Natural killer cell (primary cell): ENCODE measurements around the gene CHST4. TPM values are rescaled to one million over a fixed set of nuclear protein-coding genes. Genes with fewer than 3 reads are reported as not detected.

ENCODE experiments used
- ATAC-seq, 3 donors: fragments of 150-1000 bp in 2 of 3; fragments of 200-7000 bp in 1 of 3; cut with Tn5 transposase; 1 replicate in 1 of 3; 2 replicates in 2 of 3; pipeline ENCODE4 v1.10.0; 2021; ENCODE audit warnings: mild to moderate bottlenecking in 2 of 3, moderate library complexity in 2 of 3
- DNase-seq, 2 donors: peaks; one replicate each; pipeline versions ENCODE4 v3.0.0 to v3.0.0-alpha.2; 2013 to 2021; ENCODE audit warnings: mixed read lengths in 1 of 2
- H3K27ac ChIP-seq: one replicate; pipeline ENCODE4 v1.5.1; 2013; ENCODE audit warnings: mild to moderate bottlenecking, low read length
- H3K27me3 ChIP-seq: one replicate; pipeline ENCODE4 v1.6.1; 2013; ENCODE audit warnings: low read length; ENCODE audit not compliant: control insufficient read depth, insufficient read depth
- H3K36me3 ChIP-seq: one replicate; pipeline ENCODE4 v1.6.1; 2013; ENCODE audit warnings: low read length; ENCODE audit not compliant: control insufficient read depth, insufficient read depth
- H3K4me1 ChIP-seq: one replicate; pipeline ENCODE4 v1.6.1; 2013; ENCODE audit warnings: low read length; ENCODE audit not compliant: control insufficient read depth, insufficient read depth
- H3K4me3 ChIP-seq: one replicate; pipeline ENCODE4 v1.5.1; 2013; ENCODE audit warnings: low read length
- H3K9me3 ChIP-seq: one replicate; pipeline ENCODE4 v1.6.1; 2013; ENCODE audit warnings: low read length; ENCODE audit not compliant: control insufficient read depth, insufficient read depth
- H3K27ac Mint-ChIP-seq, 2 donors: one replicate each; pipeline ENCODE4 v1.8.0; 2022; ENCODE audit warnings: mild to moderate bottlenecking in 2 of 2, mixed read lengths in 2 of 2, moderate library complexity in 1 of 2
- H3K27me3 Mint-ChIP-seq, 2 donors: one replicate each; pipeline ENCODE4 v1.8.0; 2022; ENCODE audit warnings: low read depth in 2 of 2, mixed read lengths in 2 of 2
- H3K36me3 Mint-ChIP-seq: one replicate; pipeline ENCODE4 v1.8.0; 2022; ENCODE audit warnings: mixed read lengths
- H3K4me1 Mint-ChIP-seq, 2 donors: one replicate each; pipeline ENCODE4 v1.8.0; 2022; ENCODE audit warnings: mixed read lengths in 2 of 2
- H3K4me3 Mint-ChIP-seq: one replicate; pipeline ENCODE4 v1.8.0; 2022; ENCODE audit warnings: mild to moderate bottlenecking, moderate library complexity, mixed read lengths
- H3K9me3 Mint-ChIP-seq, 2 donors: one replicate each; pipeline ENCODE4 v1.8.0; 2022; ENCODE audit warnings: mixed read lengths in 2 of 2
- CTCF ChIP-seq: fragments of 200-600 bp; IDR thresholded peaks from one replicate; pipeline ENCODE4 v1.8.0; 2022; ENCODE audit warnings: antibody characterized with exemption
- WGBS: methylation state at CpG from one replicate; pipeline ENCODE4 v1.1.7; 2013; ENCODE audit warnings: missing lambda C conversion rate; ENCODE audit not compliant: insufficient coverage; 5-methylcytosine and 5-hydroxymethylcytosine counted together
- intact Hi-C: fragments of 100-400 bp; cut with micrococcal nuclease; formaldehyde crosslinking; loops from one replicate; pipeline ENCODE4 v1.14.2; 2022
- total RNA-seq, 4 donors: library from RNA; stranded (reverse); fragments of 120-200 nt in 1 of 4; gene quantifications; one replicate each; pipeline versions ENCODE4 v1.2.3 to v1.2.4, GENCODE V29; 2013 to 2022

CHST4 gene
- total RNA-seq, 3 donors from 2014 or later (not counting 1 experiment from before 2014, with no cell fraction given), result not detected

GRCh38 chr16:71482569-71482968 lies 43.7 kb upstream of the CHST4 start:
- H3K27ac Mint-ChIP-seq, result peak overlapping the region in 1 of 2 donors; percentile 20
- no peaks in the 10 kb centered on the region for H3K9me3 Mint-ChIP-seq
- H3K4me1 ChIP-seq, result peaks cover 7% of the 10 kb centered on the region
- ATAC-seq (no peak), DNase-seq (no peak)
- H3K27me3 Mint-ChIP-seq, result peaks cover 0 to 4% of the 10 kb centered on the region in 2 donors
- peaks cover 7 to 16% of the 10 kb centered on the region in 2 donors for H3K4me1 Mint-ChIP-seq
- no peak overlapping the region for H3K4me3 ChIP-seq
- no peaks in the 10 kb centered on the region for H3K9me3 ChIP-seq
- no peaks in the 10 kb centered on the region for H3K27me3 ChIP-seq
- WGBS, result 90% methylated on average over 5 of the region's 5 CpGs
- TF ChIP-seq CTCF, result no peak
- no peak overlapping the region for H3K4me3 Mint-ChIP-seq
- no peaks in the 10 kb centered on the region for H3K36me3 ChIP-seq
- no peaks in the 10 kb centered on the region for H3K36me3 Mint-ChIP-seq
- H3K27ac ChIP-seq, result no peak overlapping the region
- intact Hi-C loops, result no loop called here

GRCh38 chr16:71484006-71484893 lies 42.0 kb upstream of the CHST4 start:
- under 1% methylated on average over 44 of the region's 44 CpGs for WGBS
- intact Hi-C loops, result loop anchor here (1.0 kb wide), 1 partner anchor 22 kb away; the partner anchor contains the start of gene ZNF23
- peak overlapping the region; percentile 71 for H3K4me3 Mint-ChIP-seq
- H3K36me3 Mint-ChIP-seq, result no peaks in the 10 kb centered on the region
- no peaks in the 10 kb centered on the region for H3K36me3 ChIP-seq
- TF ChIP-seq CTCF, result no peak
- H3K27me3 ChIP-seq, result no peaks in the 10 kb centered on the region
- H3K9me3 ChIP-seq, result no peaks in the 10 kb centered on the region
- H3K27ac ChIP-seq, result peak overlapping the region; percentile 85
- H3K4me3 ChIP-seq, result peak overlapping the region; percentile 66
- peak; percentile 81 to 91 (median 91) for ATAC-seq
- H3K27me3 Mint-ChIP-seq, result peaks cover 0 to 4% of the 10 kb centered on the region in 2 donors
- peaks cover 7 to 16% of the 10 kb centered on the region in 2 donors for H3K4me1 Mint-ChIP-seq
- peak; percentile 69 to 95 for DNase-seq
- H3K9me3 Mint-ChIP-seq, result no peaks in the 10 kb centered on the region
- peaks cover 7% of the 10 kb centered on the region for H3K4me1 ChIP-seq
- H3K27ac Mint-ChIP-seq, result peak overlapping the region; percentile 82 to 86

- 95% methylated on average over 22 of the region's 22 CpGs for WGBS
- Mint-ChIP-seq H3K4me3 (no peak within 1 kb of the TSS), H3K36me3 (no peaks in the 10 kb centered on the region), H3K4me1 (peaks cover 0 to 7% of the 10 kb centered on the region in 2 donors), H3K27ac (no peak within 1 kb of the TSS), H3K27me3 (peaks cover 4 to 7% of the 10 kb centered on the region in 2 donors), H3K9me3 (no peaks in the 10 kb centered on the region)
- H3K4me3 ChIP-seq, result no peak within 1 kb of the TSS
- no peak within 1 kb of the TSS for H3K27ac ChIP-seq
- H3K9me3 ChIP-seq, result no peaks in the 10 kb centered on the region
- H3K27me3 ChIP-seq, result no peaks in the 10 kb centered on the region
- H3K4me1 ChIP-seq, result peaks cover 3% of the 10 kb centered on the region
- DNase-seq, result no peak
- no peak for TF ChIP-seq CTCF
- H3K36me3 ChIP-seq, result no peaks in the 10 kb centered on the region
- intact Hi-C loops, result no loop called here
- no peak for ATAC-seq
Measured at GRCh38 chr16:71489122-71489521, 37.1 kb upstream of the CHST4 start, which contains the start of gene ZNF19. Gene ZNF19 (minus strand): TSS chr16:71489324. CDS start chr16:71482114, 7,210 bp downstream.
